Measurements from ENCODE around the gene PSTPIP1. TPM values are rescaled to one million over a fixed set of nuclear protein-coding genes. Genes with fewer than 3 reads are reported as not detected.

Gene PSTPIP1
- 0.23 and 0.85 TPM in 2 replicates for total RNA-seq

DNA sequence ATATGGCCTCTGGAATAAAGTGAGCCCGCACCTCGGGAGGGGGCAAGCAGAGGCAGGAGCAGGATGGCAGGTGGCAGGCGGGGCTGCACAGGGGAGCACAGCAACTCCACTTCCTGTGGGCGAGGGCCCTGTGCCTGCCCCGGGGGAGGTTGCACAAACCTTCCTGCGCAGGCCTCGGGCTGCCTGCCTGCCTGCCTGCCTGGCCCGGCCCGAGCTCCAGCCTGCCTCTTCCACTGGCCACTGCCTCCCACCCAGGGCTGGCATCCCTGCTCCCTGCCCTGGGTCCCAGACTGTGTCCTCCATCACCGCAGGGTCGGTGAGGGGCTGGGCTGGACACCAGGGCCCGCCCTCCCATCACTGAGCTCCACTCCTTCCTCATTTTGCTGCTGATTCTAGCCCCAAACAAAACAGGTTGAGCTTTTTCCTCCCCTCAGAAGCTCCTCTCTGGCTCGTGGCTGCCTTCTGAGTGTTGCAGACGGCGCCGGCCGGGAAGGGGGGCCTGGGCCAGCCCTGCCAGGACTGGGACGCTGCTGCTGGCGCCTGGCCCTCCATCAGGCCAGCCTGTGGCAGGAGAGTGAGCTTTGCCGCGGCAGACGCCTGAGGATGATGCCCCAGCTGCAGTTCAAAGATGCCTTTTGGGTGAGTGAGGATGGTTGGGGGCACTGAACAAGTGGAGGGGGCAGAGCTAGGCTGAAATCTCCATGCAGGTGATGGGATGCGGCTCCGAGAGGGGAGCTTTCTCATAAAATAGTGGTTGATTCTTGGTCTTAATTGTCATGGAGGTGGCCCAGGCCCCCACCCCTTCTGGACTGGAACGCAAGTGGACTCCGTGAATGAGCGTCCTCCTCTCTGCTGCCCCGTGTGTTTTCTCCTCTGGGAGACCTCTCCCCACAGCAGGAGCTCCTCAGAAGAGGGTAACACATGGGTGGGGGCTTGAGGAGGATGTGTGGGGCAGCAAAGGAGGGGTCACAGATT lies at the start of gene PSTPIP1:
Gene PSTPIP1, plus strand, starts transcription at position 156 of the 975 bp plus-strand sequence. Its CDS starts 448 bp downstream, at position 604.

DNA sequence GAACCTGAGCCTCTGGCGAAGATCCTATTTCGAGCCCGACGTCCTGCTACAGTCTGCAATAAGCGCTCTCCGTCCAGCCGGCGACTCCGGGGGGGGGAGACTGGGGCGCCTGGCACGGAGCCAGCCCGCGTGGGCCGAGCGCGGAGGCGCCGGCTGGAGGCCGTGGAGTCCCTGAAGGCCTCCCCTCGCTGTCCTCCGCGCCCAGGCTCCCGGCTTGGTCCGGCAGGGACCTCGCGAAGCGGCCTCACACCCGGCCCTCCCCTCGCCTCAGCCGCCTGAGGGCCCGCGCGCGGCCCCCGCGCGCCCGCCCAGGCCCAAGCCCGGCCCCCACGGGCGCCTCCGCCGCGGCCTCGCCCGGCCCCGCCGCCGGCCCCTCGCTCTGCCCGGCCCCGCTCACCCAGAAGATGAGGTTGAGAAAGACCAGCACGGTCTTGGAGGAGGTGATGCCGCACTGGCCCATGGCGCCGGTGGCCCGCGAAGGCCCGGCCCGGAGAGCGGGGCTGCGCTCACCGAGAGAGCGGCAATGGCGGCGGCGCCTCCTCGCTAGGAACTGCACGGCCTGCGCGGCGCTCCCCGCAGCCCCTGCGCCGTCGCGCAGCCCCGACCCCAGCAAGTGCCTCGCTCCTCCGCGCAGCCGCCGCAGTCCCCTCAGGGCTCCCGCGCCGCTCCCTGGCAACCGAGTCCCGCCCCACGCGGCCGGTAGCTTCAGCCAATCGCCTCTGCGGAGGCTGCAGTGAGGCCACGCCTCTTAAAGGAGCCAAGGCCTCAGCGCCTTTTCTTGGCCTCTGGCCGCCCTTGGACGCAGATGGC lies 75.8 kb downstream of the PSTPIP1 start, which contains the start of gene TSPAN3:
Gene TSPAN3, minus strand, starts transcription at position 615 of the 810 bp plus-strand sequence. Its CDS starts 155 bp downstream, at position 460.

Other genes with a start within 250 kb of the PSTPIP1 start
- 5.4 and 10.0 TPM in 2 replicates for gene SCAPER, start 89.8 kb upstream of the PSTPIP1 start, total RNA-seq
- 65.3 and 67.6 TPM in 2 replicates for gene RCN2, start 63.4 kb upstream of the PSTPIP1 start, total RNA-seq
- 309 and 363 TPM in 2 replicates for gene TSPAN3, start 76.0 kb downstream of the PSTPIP1 start, total RNA-seq